Measurements from ENCODE around the gene CTAGE8.
"Not testable (repeated sequence)": the region's sequence is repeated elsewhere in the genome, so short reads cannot be mapped to it uniquely, and the experiment has no call there.

- TF ChIP-seq CTCF (IDR thresholded peaks at IDR 0.05; ENCODE audit: low read depth, low read length, missing input control); EGR1 (IDR thresholded peaks at IDR 0.05; ENCODE audit: low read depth in 2 of 2); GABPA (IDR thresholded peaks at IDR 0.05 in 1 of 2, conservative IDR thresholded peaks at IDR 0.05 in 1 of 2); NR2F2 (IDR thresholded peaks at IDR 0.05); ZBTB33 (IDR thresholded peaks at IDR 0.05); TAF1 (conservative IDR thresholded peaks at IDR 0.05): not testable (repeated sequence)
Observed at GRCh38 chr7:144311218-144311617, 42.1 kb upstream of the CTAGE8 start.
